GM23248 (cell line): Measurements from ENCODE around the gene MYH7.

ENCODE experiments used
- EZH2 ChIP-seq: fragments of 200-600 bp; sonication (generic); IDR thresholded peaks from 2 replicates; pipeline ENCODE4 v1.6.1; 2018; ENCODE audit warnings: antibody characterized with exemption, mild to moderate bottlenecking; ENCODE audit not compliant: insufficient read depth, poor library complexity, severe bottlenecking
- EZH2phosphoT487 ChIP-seq: fragments of 200-600 bp; sonication (generic); IDR thresholded peaks from 2 replicates; pipeline ENCODE4 v1.6.1; 2018; ENCODE audit warnings: antibody characterized with exemption, moderate library complexity, mild to moderate bottlenecking, low read depth; ENCODE audit not compliant: insufficient read depth

DNA sequence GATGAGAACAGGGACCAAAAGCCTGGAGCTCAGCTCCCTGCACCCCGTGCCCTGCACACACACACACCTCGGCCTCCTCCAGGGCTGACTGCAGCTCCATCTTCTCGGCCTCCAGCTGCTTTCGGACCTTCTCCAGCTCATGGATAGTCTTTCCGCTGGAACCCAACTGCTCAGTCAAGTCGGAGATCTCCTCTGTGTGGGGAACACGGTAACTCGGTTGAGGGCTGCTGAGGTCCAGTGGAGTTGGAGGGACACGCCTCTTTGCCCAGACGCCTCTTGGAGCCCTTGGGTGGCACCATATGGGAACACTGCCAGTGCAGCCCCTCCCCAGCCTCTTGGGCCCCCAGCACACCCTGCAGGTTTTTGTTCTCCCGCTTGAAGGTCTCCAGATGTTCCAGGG lies 18.7 kb downstream of the MYH7 start:
- TF ChIP-seq EZH2phosphoT487 (no peak), EZH2 (no peak)
